ENCODE data around the gene ASB6. TPM values are rescaled to one million over a fixed set of nuclear protein-coding genes. Genes with fewer than 3 reads are reported as not detected.
A peak's percentile ranks its signal among the peaks of the same experiment; 100 is the strongest.

The ASB6 gene
- total RNA-seq, 4 donors from 2014 or later, result 15.4 to 22.5 (median 17.6) TPM

DNA sequence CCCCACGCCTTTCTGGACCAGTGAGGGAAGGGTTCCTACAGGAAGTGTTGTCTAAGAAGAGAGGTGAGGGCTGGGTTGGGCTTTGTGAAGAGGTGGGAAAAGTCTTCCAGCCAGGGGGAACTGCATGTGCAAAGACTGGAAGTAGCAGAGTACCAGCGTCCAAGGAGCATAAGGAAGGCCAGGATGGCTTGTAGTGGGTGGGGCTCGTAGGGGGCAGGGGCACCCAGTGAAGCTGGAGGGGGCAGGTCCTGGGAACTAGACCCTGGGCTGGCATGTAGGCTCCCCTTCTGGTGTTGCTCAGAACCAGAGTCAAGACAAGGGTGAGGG is 43.9 kb upstream of the ASB6 start:
- intact Hi-C loops (cut with DNase I), result no loop called here
- WGBS, 2 donors, result 27 to 47% methylated on average over 3 of the region's 3 CpGs

DNA sequence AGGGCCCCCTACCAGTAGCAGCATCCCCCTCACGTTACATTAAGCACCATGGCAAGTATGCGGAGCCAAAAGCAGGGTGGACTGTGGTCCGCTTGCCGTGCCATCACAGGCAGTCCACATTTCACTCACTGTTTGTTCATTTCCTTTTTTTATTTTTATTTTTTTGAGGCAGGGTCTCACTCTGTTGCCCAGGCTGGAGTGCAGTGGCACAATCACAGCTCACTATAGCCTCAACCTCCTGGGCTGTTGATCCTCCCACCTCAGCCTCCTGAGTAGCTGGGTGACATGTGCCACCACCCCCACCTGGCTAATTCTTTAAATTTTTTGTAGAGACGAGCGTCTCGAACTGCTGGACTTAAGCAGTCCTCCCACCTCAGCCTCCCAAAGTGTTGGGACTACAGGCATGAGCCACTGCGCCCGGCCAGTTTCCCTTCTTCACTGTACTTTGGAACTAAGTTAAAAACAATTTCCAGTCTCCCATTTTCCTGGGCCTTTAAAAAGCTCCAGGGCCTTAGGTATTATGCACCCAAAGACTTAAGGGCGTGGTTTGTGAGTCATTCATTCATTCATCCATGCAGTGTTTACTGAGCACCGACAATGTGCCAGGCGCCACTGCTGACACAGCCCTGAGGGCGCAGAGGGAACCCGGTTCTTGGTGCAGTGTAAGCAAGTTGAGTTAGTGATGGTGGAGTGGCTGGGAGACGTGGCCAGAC is 43.4 kb upstream of the ASB6 start:
- TF ChIP-seq, protein P1, sequence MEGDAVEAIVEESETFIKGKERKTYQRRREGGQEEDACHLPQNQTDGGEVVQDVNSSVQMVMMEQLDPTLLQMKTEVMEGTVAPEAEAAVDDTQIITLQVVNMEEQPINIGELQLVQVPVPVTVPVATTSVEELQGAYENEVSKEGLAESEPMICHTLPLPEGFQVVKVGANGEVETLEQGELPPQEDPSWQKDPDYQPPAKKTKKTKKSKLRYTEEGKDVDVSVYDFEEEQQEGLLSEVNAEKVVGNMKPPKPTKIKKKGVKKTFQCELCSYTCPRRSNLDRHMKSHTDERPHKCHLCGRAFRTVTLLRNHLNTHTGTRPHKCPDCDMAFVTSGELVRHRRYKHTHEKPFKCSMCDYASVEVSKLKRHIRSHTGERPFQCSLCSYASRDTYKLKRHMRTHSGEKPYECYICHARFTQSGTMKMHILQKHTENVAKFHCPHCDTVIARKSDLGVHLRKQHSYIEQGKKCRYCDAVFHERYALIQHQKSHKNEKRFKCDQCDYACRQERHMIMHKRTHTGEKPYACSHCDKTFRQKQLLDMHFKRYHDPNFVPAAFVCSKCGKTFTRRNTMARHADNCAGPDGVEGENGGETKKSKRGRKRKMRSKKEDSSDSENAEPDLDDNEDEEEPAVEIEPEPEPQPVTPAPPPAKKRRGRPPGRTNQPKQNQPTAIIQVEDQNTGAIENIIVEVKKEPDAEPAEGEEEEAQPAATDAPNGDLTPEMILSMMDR (IDR thresholded peaks at IDR 0.05), result no peak
- no peak for TF ChIP-seq POLR2A (IDR thresholded peaks at IDR 0.05)
- no peaks in the 10 kb centered on the region for H3K36me3 ChIP-seq
- peaks cover 0 to 29% (median 0%) of the 10 kb centered on the region in 4 donors for H3K27me3 ChIP-seq
- no peak overlapping the region for H3K4me3 ChIP-seq
- H3K9me3 ChIP-seq, result no peaks in the 10 kb centered on the region
- peaks cover 14 to 51% (median 27%) of the 10 kb centered on the region in 3 donors for H3K4me1 ChIP-seq
- intact Hi-C loops (cut with DNase I), result no loop called here
- DNase-seq, result no peak
- 62 to 65% methylated on average over 6 to 11 of the region's 15 CpGs for WGBS, 2 donors
- peak overlapping the region in 2 of 4 donors; percentile 25 to 54 for H3K27ac ChIP-seq

More for the DNA sequence above, 43.9 kb upstream of the ASB6 start:
- TF ChIP-seq, protein P1 (IDR thresholded peaks at IDR 0.05), result no peak
- TF ChIP-seq POLR2A (IDR thresholded peaks at IDR 0.05), result no peak
- H3K9me3 ChIP-seq, result no peaks in the 10 kb centered on the region
- peaks cover 14 to 51% (median 27%) of the 10 kb centered on the region in 3 donors for H3K4me1 ChIP-seq
- no peak overlapping the region for H3K4me3 ChIP-seq
- no peaks in the 10 kb centered on the region for H3K36me3 ChIP-seq
- peaks cover 0 to 28% (median 0%) of the 10 kb centered on the region in 4 donors for H3K27me3 ChIP-seq
- H3K27ac ChIP-seq, result no peak overlapping the region
- DNase-seq, result no peak

DNA sequence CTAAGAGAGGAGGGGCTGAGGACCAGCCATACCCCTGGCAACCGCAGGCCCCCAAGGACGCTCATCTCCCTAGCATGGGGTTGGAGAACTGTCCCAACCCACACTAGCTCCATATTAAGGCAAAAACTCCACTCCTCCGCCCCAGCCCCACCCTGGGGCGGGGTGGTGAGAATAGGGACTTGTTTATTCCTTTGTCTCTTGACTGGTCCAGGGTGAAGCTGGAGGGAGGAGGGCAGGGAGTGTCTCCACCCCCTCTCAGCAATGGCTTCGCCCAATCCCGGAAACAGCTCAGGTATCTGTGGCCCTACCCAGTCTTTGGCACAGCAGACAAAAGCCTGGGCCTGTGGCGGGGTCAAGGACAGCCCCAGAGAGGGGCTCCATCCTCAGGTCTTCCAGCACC is 40.4 kb upstream of the ASB6 start:
- DNase-seq, result no peak
- H3K27me3 ChIP-seq, result peaks cover 0 to 30% (median 0%) of the 10 kb centered on the region in 4 donors
- intact Hi-C loops (cut with DNase I), result no loop called here
- no peaks in the 10 kb centered on the region for H3K9me3 ChIP-seq
- WGBS, 2 donors, result 63 to 67% methylated on average over 3 of the region's 7 CpGs
- no peak overlapping the region for H3K4me3 ChIP-seq
- TF ChIP-seq, protein P1 (IDR thresholded peaks at IDR 0.05), result no peak
- TF ChIP-seq POLR2A (IDR thresholded peaks at IDR 0.05), result no peak
- no peak overlapping the region for H3K27ac ChIP-seq
- peaks cover 10 to 51% (median 23%) of the 10 kb centered on the region in 3 donors for H3K4me1 ChIP-seq
- no peaks in the 10 kb centered on the region for H3K36me3 ChIP-seq

DNA sequence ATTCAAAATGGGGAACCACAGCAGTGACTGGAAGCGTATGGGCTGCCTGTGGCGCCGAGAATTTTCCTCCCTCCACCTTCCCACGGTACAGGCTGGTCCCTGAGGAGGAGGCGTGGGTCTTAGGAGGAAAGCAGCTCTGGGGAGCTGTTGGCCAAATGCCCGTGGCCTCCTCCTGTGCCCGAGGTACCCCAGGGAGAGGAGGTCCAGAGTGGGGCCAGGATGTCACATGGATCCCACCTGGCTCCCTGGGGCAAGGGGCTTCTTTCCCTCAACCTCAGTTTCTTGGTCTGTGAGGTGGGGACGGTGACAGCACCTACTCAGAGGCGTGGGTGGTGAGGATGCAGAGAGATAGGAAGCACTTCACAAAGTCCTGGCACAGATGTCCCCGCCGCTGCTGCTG is 40.0 kb upstream of the ASB6 start:
- no peaks in the 10 kb centered on the region for H3K9me3 ChIP-seq
- intact Hi-C loops (cut with DNase I), result no loop called here
- WGBS, 2 donors, result 75 to 85% methylated on average over 4 to 8 of the region's 11 CpGs
- no peak overlapping the region for H3K4me3 ChIP-seq
- H3K27me3 ChIP-seq, result peaks cover 0 to 33% (median 0%) of the 10 kb centered on the region in 4 donors
- TF ChIP-seq, protein P1 (IDR thresholded peaks at IDR 0.05), result no peak
- TF ChIP-seq POLR2A (IDR thresholded peaks at IDR 0.05), result no peak
- DNase-seq, result no peak
- H3K4me1 ChIP-seq, result peaks cover 10 to 50% (median 19%) of the 10 kb centered on the region in 3 donors
- no peak overlapping the region for H3K27ac ChIP-seq
- no peaks in the 10 kb centered on the region for H3K36me3 ChIP-seq

DNA sequence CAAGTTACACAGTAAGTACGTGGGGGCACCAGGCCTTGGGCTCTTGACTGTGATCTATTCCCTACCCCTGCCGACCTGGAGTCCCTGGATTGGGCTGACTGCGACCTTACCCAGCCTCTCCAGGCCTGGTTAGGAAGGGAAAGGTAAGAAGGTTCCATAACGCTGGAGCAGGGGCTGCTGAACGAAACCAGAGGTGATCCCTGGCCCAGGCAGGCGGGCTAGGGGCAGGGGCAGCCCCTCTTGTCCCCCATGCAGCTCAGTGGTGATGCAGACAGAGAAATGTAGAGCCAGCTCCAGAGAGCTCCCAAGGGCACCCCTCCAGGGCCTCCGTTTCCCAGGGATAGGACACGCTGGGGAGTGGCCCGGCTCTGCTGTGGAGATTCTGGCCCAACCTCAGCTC is 37.6 kb upstream of the ASB6 start:
- H3K9me3 ChIP-seq, result no peaks in the 10 kb centered on the region
- DNase-seq, result no peak
- no peak overlapping the region for H3K27ac ChIP-seq
- TF ChIP-seq, protein P1 (IDR thresholded peaks at IDR 0.05), result no peak
- no peak for TF ChIP-seq POLR2A (IDR thresholded peaks at IDR 0.05)
- H3K4me3 ChIP-seq, result no peak overlapping the region
- H3K27me3 ChIP-seq, result peaks cover 0 to 50% (median 0%) of the 10 kb centered on the region in 4 donors
- no peaks in the 10 kb centered on the region for H3K36me3 ChIP-seq
- 54% methylated on average over 7 of the region's 9 CpGs; no CpG with 5 or more reads in 1 of the 2 donors for WGBS, 2 donors
- intact Hi-C loops (cut with DNase I), result no loop called here
- peaks cover 0 to 46% (median 1%) of the 10 kb centered on the region in 3 donors for H3K4me1 ChIP-seq
